ENCODE results near the gene SIT1.

Gene SIT1, protein sequence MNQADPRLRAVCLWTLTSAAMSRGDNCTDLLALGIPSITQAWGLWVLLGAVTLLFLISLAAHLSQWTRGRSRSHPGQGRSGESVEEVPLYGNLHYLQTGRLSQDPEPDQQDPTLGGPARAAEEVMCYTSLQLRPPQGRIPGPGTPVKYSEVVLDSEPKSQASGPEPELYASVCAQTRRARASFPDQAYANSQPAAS

DNA sequence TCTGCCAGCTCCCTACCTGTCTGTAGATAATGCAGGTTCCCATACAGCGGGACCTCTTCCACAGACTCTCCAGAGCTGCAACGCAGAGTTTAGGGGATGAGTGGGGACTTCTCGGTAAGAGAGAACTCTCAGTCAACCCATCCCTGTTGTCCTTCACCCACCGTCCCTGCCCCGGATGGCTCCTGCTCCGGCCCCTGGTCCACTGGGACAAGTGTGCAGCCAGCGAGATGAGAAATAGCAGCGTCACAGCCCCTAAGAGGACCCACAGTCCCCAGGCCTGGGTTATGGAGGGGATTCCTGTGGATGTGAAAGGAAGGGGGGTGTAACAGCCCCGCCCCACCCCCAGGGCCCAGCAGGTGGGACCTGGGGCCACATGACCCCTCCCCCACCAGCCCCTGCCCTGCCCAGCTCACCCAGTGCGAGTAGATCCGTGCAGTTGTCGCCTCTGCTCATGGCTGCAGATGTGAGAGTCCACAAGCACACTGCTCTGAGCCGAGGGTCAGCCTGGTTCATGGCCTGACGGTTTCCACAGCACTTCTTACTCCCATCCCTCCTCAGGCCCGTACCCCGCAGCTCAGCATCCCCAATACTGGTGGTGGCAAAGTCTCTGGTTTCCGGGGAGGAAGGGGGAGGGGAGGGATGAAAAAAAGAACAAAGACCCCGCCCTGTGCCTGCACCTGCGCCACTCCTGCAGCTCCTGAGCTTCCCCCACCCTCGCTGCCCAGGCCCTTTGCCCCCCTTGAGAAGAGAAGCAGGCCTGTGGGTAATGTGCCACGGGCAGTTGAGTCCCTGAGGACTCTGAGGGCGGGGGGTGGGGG lies at the start of gene SIT1:
Gene SIT1 (minus strand): TSS at position 591 of the 818 bp plus-strand sequence. CDS start 78 bp downstream, at position 513.
- DNase-seq (ENCODE audit: low read depth), result no peak

DNA sequence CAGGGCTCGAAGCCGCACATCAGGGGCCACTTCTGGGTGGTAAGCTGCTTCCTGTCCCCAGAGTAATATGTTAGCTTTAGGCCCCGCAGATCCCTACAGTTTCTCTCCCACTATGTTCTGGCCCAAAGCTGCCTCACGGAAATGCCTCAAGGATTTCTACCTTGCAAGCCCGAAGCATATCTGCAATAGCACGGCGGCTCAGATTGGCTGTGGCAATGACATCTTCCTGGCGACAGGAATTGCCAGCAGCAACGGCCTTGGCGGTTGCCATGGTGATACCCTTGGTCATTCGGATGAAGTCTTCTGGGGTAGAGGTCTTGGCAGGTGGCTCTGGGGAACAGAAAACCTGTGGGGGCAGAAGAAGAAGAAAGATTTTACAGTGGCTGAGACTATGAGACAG lies 49.3 kb upstream of the SIT1 start:
- DNase-seq (ENCODE audit: low read depth), result no peak

DNA sequence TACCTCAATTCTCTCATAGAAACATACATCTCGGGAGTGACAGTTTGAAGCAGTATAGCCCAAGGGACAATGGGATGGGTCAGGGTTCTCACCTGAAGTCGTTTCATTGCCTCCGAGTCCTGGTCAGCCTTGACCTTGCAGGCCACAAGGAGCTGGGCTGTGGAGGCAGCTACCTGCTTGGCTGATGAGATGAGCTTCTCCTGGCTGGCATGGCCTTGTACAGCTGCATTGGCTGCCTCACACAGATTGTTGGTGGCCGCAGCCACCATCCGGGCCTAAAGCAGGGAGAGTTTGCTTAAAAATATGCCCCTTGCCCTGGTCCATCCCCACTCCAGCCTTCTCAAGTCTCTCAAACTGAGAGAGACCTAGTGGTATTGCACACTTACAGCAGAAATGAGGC lies 47.5 kb upstream of the SIT1 start:
- no peak for DNase-seq (ENCODE audit: low read depth)

DNA sequence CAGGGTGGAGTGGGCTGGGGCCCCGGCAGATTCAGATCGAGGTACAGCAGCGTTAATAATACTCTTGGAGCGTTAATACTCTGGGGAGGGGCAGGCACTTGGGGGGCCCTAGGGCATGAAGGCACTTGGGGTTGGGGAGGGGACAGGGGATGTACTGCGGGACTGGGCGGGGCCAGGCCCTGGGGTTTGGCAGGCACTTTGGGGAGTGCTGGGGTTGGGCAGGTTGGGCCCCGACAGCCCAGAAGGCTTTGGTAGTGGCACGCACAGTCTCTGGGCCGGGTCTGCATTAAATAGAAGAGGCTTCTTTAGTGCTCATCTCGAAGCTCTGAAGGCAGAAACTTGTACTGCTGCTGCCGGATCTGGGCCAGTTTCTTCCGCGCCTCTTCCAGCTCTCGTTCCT lies 46.8 kb upstream of the SIT1 start:
- DNase-seq (ENCODE audit: low read depth), result no peak

DNA sequence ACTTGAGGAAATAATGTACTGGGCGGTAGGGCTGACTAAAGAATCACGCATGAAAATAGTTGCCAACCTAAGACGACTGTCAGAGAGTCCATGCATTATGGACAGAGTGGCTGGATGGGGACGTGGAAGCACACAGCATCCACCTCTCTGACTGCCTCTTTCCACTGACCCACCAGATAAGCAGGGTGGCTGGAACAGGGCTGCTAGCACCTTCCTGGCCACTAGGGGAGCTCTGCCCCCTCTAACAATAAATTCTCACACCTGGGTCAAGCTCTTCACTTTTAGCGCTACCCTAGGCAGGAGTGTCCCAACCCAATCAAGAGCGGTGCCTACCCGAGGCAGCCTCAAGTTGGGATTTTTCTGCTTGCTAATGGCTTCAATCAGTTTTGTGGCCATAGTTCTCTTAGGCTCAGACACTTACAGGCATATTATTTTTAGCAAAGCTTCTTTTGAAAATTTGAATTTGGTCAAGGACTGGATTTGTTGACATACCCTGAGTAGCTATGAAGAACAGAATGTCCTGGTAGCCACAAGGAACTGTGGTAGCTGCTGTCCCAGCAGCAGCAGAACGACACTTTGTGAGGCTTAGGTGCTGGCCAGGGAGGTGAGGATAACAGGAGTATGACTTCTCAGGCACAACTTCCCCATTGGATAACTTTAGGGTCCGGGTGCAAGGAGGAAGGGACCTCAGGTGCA lies 45.9 kb upstream of the SIT1 start:
- DNase-seq (ENCODE audit: low read depth), result peak; percentile 55

DNA sequence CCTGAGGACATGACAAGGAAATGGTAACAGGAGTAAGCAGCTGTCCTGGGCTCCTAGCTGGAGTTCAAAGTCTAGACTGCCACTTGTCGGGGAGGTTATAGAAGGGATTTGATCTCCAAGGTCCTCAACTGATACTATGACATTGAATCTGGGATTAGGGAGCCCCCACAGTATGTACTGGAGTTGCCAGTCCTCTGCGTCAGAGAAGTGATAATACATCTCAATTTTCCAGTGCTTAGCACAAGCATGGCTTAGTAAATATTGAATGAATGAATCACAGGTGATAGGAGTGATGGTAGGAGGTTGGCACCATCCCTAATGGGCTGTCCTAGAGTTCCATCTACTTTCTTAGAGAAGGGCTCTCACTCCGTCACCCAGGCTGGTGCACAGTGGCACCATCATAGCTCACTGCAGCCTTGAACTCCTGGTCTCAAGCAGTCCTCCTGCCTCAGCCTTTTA lies 45.2 kb upstream of the SIT1 start:
- DNase-seq (ENCODE audit: low read depth), result no peak

DNA sequence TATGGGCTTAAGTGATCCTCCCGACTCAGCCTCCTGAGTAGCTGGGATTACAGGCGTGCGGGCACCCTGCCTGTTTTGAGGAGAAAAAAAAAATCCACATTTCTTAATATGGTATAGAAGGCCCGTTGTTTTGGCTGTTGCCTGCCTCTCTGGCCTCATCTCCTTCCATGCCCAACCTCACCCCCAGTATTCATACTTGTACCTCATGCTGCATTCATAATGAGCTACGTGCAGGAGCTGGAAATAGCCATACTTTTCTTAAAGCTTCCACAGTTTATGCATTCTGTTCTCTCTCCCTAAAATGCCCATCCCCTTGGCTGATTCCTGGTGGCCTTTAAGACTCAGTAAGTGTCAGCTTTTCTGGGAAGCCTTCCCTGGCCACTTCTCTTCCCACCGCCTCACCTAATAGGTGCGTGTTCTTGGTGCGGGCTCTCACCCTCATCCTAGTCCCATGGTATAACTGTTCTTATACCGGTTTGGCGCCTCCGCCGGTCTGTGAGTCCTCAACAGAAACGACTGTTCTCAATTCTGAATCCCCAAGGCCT lies 41.1 kb upstream of the SIT1 start:
- no peak for DNase-seq (ENCODE audit: low read depth)

DNA sequence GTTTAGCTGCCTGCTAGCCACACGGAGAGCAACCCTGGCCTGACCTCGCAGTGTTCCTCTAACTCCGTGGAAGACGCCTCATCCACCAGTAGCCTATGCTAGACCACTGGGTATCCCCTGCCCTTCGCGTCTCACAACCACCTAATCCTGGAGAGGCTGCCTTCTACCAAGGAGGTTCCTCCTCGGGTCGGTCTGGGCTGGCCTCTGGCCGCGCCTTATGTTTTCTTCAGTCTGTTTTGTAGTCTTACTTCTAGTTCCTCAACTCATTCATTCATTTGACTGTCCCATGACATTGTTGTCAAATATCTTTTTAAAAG lies 40.6 kb upstream of the SIT1 start:
- no peak for DNase-seq (ENCODE audit: low read depth)

DNA sequence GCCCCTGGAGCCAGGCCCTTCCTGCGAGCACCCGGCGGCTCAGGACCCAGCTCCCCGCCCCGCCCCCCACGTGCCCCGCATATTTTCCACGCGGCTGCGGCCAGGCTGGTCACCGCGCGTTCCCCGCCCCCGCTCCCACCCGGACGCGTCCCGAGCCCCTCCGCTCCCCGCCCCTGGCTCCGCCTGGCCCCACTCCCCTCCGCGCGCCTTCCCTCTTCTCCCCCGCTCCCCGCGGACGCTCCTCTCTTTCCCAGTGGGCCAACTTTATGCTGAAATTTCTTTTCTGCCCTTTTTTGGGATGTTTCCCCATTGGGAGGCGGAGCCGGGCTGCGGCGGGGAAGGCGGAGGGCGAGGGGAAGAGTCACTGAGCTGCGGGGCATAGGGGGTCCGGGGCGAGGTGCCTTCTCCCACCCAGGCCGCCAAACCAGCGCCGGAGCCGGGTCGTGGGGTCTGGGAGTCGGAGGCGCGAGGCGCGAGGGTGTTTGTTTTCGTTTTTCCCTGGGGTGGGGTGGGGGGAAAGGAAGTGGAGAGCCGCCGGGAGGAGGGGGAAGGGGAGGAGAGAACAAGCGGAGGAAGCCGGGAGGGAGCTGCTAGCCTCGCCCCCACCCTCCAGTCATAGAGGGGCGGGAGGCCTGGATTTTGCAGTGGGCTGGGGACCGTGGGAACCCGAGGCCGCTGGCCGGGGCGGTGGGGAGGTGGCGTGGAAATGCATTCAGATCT lies 40.0 kb upstream of the SIT1 start:
- DNase-seq (ENCODE audit: low read depth), result peak; percentile 76

DNA sequence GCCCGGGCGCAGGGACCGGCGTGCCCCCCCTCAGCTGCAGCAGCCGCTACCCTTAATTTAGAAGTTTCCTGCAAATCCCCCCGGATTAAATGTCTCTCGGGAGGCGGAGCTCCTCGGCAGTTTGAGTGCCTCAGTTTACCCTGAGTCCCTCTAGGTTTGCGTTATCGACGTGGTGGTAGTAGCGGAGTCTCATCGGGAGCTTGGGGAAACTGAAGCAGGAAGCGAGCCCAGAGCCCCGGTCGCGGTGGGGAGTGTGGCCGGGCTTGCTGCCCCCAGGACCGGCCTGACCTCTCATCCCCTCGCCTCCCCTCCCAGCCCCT lies 39.5 kb upstream of the SIT1 start:
- DNase-seq (ENCODE audit: low read depth), result peak; percentile 82

DNA sequence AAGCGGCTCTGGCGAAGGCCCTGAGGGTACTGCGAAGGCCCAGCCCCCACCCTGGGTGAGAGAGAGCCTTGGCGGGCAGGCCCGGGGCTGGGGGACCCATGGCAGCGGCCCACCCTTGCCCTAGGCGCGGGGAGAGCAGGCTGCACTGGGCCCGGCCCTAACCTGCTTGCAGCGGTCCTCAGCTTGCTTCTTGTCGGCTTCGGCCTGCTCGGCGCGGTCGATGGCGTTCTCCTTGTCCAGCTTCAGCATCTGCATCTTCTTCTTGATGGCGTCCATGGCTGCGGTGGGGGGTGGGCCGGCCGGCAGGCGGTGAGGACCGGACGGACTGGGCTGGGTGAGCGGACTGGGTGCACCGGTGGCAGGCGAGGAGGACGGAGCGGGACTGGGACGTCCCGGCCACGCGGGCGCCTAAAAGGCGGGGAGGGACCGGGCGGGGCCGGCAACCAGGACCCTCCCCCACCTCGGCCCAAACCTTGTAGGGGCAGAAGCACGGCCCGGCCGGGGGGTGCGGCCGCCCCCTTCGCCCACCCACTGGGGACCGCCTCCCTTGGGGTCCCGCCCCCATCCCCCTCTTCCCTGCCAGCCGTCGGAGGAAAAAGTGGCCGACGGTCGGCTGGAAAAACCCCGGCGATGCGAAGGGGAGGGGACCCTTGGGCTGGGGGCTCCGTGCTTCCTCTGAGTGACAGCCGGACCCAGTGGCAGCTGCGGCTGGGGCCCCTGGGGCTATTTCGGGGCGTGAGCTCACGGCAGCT lies 39.0 kb upstream of the SIT1 start, which contains the start of gene TPM2:
Gene TPM2 (minus strand): TSS at position 384 of the 752 bp plus-strand sequence. CDS start 108 bp downstream, at position 276.
- DNase-seq (ENCODE audit: low read depth), result peak; percentile 84

DNA sequence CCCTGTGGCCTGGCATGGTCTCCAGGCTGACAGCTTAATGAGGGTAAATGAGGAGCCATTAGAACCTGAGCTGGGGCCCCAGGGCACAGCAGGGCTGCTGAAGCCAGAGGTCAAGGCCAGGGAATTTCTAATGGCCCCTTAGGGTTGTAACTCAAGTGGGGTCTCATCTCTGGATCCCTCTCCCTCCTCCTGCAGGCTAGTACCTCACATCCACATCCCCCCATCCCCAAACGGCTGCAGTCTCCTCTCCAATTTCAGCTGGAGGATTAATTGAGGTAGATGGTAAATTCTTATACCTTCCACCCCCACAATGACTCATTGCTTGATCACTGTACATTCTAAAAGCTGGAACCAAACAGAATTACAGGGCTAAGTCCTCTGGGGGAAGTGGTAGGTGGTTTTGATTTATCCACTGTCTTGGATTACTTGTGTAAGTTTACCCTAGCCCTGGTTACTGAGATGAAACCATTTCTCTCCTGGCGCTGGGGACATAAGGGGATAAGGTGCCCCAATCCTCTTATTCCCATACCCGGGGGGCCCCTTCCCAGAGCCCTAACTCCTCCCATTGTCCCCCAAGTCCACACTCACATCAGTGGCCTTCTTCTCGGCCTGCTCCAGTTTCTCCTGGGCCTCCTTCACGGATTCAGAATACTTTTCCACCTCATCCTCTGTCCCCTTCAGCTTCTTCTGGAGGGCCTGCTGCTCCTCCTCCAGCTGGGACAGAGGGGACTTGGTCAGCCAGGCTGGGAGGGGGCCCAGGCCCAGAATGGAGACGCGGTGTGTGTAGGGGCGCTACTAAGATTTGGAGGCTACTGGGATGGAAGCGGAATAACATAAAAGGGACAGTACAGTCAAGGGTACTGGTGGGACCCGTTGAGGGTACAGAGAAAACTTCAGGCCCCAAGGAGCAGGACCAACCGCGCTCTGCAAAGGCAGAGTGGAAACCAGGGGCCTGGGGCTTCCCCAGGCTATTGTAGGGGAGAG lies 38.1 kb upstream of the SIT1 start:
- DNase-seq (ENCODE audit: low read depth), result peak; percentile 88

DNA sequence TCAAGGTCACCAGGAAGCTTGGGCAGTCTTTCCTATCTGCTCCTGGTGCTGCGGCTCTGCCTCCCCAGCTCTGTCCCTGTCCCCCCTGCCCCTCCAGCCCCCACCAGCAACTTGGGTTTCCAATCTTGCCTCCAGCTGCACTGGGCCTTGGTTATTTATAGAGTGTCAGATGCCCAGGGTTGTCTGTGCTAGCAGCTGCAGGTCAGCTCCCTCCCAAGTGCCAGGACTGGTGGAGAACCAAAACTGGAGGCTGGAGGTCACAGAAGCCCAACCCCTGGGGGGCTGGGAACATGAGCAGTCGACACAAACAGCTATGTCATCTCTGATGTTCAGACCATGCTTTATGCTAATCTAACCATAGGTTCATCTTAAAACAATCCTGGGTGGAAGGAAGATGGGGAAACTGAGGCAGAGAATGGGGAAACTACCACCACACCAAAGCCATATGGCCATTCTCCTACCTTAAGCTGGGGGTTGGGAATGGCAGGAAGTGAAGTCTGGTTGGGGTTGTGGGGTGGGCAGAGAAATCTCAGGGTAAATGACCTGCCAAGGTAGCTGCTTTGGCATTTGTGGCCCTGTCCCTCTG lies 37.3 kb upstream of the SIT1 start:
- DNase-seq (ENCODE audit: low read depth), result no peak

DNA sequence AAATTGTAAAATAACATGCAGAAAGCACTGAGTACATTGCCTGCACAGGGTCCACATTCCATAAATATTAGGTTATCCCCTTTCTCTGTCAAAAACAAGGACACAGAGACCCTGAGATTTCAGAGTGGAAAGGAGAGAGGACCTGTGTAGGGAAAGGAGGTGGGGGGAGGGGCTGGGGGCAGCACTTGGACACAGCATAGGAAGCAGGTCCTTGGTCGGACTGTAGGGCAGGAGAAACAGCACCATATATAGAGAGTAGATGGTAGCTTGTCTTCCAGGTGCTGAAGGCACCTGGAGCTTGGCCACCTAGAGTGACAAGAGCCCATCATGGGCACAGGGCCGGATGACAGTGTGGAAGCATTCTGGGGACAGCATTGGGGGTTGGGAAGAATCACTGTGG lies 36.6 kb upstream of the SIT1 start:
- no peak for DNase-seq (ENCODE audit: low read depth)

DNA sequence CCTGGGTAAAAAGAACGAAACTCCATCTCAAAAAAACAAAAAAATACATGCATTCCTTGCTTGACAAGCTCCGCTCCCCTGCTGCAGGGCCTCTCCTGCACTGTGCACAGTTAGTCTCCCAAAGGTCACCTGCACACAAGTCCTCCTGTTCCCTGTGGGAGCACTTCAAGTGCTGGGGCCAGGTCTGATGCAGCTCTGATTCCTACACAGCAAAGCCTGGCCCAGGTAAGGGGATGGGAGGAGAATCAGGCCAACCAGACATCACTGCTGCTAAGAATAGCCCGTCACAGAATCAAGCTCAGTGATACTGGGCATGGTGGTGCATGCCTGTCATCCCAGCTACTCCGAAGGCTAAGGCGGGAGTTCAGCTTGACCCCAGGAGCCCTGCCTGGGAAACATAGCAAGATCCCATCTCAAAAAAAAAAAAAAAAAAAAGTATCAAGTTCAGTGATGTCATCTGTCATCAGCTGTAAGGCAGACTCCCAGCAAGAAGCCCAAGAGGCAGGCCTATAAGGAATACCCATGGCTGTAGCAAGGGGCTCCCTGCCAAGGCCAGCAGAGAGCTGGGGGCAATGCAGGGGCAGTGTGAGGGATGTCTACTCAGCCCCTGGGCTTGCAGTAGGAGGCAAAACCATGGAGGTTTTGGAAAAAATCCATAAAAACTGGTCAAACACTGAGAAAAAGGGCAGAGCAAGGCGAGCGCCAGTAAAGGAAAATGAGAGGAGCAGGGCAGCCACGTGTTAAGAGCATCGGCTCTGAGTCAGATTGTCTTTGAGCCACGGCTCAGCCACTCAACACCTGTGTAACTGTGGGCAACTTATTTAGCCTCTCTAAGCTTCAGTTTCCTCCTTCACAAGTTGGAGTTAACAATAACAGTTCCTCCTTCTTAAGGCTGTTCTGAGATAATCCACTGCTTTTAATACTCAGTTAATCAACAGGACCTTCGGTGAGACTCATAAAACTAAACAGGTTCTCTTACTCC lies 35.8 kb upstream of the SIT1 start:
- DNase-seq (ENCODE audit: low read depth), result peak; percentile 55

DNA sequence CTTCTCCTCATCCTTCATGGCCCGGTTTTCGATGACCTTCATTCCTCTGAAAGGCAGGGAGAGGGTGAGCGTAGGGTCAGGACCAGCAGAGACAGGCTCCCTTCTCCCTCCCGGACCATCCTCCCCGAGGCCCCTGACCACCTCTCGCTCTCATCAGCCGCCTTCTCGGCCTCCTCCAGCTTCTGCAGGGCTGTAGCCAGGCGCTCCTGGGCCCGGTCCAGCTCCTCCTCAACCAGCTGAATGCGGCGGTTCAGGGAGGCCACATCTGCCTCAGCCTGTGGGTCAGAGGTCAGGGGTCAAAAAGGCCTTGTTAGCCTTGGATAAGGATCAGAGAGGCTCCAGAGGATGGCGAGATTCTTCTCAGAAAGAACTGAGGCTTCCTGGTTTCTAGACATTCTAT lies 34.8 kb upstream of the SIT1 start:
- no peak for DNase-seq (ENCODE audit: low read depth)

DNA sequence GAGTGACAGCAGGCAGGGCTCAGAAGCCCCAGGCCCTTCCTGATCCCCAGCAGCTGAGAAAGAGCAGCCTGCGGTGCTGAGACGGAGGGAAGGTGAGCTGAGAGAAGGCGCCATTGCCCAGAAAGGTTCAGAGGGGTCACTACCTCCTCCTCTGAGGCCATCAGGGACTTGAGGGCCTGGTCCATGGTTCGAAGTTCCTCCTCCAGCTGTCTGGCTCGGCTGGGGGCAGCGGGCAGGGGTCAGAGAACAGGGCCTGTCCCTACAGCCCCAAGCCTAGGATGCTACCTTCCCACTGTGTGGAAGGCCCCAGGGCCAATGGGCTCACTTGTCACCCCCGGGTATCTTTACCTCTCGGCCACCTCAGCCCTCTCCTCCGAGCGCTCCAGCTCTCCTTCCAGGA lies 34.2 kb upstream of the SIT1 start:
- no peak for DNase-seq (ENCODE audit: low read depth)

DNA sequence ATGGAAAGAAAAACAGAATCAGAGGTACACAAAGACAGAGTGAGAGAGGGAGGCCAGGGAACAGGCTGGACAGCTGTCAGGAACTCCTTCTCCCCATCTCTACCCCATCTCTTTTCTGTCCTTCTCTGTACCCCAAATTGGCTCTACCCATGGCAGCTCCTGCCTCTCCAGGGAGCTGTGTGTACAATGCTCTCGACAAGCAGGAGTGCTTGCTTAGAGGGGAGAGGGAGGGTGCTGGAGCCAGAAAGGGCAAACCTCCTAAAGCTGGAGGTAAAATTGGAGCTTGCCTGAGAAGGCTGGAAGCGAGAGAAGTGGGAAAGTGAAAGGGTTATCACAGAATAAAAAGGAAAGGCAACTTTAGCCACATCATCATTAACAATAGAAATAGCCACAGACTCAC lies 32.6 kb upstream of the SIT1 start:
- DNase-seq (ENCODE audit: low read depth), result no peak

Measured in iris pigment epithelial cell (primary cell).